GF-D8 (cell line): ENCODE measurements around the gene MCC.

ENCODE experiments used
- DNase-seq: peaks from one replicate; lab custom pipeline; 2025; lab: John Stamatoyannopoulos, UW

Gene MCC

DNA sequence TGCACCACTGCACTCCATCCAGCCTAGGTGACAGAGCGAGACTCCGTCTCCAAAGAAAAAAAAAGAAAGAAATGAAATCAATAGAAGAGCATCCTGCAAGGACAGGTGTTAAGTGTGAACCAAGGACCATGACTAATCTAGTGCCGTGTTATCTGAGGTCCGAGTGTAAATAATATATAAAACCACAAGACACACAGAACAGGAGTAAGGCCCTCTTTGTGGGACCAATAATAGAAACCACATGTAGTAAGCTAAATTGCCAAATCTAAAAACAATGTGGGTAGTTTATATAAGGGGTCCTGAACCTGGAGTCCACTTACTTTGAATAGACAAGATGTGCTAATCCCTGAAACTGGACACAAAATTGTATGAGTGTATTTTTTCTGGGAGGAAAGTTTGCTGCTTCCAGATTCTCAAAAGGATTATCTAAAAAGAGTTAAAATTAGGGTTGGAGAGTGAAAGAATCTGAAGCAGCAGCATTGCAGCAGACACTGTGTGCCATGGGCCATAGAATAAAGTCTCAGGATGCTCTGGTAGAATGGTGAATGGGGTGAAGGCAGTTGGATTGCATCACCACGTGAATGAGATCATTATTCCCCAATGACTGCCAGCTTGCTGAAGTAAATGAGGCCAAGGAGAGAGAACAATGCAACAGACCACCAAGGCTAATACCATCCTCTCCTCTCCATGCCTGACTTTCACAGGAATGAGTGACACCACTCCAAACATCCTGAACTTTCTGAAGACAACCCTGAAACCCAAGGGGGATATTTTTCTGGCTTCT, 288.9 kb downstream of the MCC start:
- DNase-seq: no peak

DNA sequence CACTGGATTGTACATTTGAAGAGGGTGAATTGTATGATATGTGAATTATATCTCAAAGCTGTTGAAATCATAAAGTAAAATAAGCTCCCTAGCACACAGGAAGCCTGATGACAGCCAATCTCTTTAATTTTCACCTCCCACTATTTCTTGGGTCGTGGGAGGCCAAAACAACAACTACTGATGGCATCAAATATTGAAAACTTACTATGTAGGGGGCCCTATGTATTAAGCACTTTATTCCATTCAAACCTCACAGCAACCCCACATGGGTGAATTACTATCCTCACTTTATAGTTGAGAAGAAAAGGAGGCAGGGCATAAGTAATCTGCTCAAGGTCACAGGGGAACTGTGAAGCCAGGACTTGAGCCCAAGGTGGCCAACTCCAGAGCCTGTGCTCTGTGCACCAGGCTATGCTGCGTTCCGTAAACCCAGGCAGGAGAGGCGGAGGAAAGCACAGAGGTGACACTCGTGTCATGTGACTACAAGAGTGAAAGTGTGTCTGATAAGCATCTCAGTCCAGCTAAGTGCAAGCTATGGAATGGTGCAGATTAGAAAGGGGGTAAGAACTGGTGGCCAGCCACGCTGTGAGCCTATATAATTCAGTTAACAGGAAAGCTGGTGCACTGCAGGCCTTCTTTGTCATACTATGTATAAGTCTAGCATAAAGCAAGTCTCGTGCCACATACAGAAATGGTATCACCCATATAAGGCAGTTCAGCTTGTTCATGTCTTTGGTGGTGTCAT, 290.6 kb downstream of the MCC start:
- no peak for DNase-seq

DNA sequence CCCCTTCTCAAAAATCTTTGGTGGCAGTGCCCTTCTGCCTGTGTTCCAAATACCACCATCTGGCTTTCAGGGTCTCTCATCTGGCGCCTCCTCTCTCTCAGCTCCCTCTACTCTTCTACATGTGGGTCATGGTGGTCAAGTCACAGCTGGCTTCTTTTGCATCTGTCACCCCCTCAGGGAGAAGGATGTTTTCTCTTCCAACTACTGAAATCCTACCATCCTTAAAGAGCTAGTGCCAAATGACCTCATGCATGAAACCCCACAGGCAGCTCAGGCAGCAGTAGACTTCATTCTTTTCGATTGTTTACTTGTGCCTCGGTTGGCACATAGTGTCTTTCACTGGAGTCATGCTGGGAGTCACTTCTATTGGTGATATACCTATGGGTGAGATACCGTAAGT, 292.5 kb downstream of the MCC start:
- DNase-seq: no peak

DNA sequence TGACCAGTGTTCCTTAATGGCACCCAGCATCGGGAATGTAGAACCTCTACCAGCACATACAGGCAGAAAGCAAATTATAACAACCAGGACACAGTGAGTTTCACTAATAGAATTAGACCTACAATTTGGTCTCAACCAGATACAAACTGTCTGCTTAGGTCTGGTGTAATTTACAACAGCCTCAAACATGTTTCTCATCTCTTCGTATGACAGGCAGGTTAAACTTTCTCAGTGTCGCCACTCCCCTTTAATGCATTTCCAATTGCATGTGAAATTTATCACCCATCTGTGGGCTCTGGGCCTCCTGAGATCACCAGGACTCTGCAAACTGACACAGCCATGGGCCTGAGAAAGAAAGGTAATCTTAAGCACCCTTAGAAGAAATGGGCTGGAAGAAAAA, 293.0 kb downstream of the MCC start:
- DNase-seq: no peak

DNA sequence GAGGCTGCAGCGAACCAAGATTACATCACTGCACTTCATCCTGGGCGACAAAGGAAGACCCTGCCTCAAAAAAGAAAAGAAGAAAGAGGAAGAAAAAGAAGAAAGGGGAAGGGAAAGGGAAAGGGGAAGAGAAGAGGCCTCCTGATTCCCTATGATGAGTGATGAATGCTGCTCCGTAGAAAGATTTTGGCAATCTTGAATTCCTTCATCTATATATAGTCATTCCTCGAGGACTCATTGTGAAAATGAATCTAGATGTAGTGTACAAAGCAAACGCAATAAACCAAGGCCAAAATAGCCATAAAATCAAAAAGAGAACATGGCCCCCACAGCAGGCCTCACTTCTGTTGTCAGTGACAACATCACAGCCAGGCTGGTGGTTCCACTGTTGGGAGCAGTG, 293.7 kb downstream of the MCC start:
- DNase-seq: no peak

DNA sequence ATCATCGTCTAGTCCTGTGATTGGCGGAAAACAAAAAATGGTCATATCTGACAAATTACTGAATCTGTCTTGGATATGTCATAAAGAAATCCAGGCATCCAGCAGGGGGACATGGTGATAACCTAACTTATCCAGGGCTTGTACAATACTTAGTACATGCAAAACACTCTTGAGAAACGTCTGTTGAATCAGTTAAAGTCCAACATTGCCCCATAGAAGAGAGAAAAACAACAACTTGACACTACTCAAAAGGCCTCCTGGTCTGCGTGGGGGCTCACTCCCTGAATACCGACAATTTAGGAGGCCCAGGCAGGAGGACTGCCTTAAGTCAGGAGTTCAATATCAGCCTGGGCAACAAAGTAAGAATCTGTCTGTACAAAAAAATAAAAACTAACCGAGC, 294.1 kb downstream of the MCC start:
- DNase-seq: no peak

DNA sequence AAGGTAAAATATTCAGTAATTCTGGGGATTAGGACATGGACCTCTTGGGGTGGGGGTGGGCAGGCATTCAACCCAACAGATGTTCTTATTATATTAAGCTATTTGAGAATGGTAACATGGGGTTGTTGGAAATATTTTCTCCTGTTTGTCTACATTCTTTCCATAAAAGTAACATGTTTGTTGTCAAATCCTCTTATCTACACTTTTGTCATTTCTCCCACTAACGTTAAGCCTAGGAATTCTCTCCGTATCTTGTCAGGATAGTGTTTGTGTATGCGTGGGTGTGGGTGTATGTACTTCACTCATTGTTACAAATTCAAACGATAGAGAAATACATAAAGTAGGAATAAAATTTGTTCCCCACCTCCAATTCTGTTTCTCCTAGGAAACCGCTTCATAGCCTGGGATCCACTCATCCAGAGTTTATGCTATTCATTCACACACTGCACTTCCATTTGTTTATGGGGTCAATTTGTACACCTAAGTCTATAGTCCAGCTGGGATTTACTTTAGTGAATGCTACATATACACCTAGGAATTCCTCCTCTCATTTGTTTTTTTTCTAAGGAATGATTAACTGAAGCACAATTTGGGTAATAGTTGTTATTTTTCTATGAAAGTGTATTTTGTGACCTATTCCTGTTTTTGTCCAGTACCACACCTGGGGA, 294.8 kb downstream of the MCC start:
- DNase-seq: no peak

DNA sequence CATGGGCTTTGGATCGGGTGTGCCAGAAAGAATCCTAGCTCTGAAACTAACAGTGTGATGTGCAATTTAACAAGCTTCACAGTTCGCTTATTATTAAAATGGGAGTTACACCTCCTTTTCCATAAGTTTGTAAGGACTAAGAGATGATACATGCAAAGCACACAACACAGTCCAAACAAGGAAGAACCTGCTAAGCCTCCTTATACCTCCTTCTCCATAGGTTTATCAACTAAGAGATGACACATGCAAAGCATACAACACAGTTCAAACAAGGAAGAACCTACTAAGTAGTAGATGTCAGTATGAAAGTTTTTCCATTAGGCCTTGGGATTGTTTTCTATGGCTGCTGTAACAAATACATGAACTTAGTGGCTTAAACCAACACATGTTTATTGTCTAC, 295.7 kb downstream of the MCC start:
- DNase-seq: no peak

DNA sequence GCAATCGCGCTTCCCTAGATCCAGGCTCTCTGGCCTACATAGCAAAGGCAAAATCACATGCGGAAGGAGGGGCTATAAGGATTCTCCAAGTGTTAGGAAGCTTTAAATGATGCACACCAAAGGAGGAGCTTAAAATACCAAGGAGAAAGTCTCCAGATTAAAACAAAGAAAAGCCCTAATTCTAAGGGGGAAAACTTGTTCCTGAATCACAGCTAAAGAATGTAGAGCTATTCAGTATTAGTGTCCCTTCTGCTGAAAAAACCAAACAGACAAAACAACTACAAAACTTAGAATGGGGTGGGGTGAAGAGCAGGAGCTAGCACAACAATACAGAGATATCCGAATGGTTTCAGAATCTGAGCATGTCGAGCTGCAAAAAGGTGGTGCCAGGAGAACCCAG, 297.9 kb downstream of the MCC start:
- no peak for DNase-seq

DNA sequence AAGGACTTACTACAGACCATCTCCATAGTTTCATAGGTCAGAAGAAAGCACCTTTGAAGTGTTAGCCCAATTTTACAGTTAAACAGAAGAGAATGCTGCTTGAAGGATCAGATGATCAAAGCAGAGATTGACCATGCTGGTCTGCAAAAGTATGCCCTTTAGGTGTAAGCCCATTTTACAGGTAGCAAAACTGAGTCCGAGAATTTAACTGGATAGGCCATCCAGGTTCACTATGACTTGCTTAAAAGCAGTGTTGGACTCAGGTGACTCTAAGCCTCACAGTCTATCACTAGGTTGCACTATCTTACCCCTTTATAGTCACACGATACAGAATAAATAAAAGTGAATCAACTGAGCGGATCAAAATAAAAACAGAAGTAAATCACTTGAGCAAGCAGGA, 299.0 kb downstream of the MCC start:
- DNase-seq: no peak

DNA sequence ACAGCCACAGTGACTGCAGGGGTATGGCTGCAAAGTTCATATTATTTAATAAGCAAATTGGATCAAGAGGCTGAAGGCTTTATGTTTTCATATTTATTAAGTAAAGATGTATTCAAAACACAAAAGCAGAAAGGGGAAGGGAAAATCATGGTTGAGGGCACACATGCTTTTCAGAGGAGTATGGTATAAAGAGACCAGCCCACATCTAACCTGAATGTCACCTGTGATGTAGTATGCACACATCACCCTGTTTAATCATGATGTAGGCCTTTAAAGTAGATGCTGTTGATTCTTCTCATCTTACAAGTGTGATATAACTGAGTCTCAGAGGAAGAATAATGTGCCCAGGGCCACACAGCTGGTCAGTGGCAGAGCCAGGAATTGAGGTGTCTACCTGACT, 299.8 kb downstream of the MCC start:
- DNase-seq: no peak

DNA sequence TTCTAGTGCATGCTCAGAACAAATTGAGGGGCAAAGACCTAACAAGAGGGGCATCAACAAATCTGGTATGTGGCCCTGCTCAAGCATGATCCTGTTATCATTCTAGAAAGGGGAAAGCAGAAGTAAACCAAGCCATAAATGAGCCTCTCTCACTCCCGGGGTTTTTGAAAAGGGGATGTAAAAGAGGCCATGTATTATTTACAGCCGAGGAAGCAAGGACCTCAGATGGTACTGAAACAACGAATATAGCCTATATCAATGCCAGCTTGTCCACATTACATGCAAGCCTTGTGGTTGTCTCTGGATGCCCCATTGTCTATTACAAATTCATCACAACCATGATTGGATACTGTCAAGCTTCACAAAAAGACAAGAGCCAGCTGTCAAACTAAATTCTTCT, 300.3 kb downstream of the MCC start:
- no peak for DNase-seq

DNA sequence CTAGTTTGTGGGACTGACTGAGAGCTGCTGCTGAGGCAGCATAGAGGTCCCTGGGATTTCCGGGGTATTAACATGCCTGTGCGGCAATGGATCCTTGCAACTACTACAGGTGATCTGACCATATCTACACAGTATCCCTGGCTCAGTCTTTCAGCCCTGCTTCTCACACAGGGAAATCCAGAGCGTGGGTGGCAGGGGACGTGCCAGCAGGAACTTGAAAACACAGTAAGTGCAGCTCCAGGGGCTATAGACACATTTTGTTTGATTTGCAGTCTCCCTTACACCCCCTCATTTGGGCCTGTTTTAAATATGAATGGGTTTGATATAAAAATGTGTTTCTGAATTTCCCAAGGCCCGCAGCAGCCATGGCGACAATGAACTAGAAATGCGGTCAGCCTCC, 302.2 kb downstream of the MCC start:
- DNase-seq: no peak

DNA sequence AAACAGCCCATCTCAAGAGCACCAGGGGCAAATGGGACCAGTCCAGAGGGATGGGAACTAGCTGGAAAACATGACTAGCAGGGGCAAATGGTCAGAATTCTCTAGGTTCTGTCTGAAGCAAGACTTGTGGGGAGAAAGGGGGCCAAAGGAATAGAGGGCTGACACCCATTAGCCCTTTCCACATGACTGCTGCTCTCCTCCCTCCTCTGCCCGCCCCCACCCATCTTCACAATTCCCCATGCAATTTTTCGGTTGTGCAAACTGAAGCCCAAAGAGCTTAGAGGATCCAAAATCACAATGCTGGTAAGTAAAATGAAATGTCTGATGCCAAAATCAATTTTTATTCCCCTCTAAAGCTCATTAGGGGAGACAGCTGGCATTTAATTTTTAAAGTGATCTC, 304.6 kb downstream of the MCC start:
- DNase-seq: no peak

DNA sequence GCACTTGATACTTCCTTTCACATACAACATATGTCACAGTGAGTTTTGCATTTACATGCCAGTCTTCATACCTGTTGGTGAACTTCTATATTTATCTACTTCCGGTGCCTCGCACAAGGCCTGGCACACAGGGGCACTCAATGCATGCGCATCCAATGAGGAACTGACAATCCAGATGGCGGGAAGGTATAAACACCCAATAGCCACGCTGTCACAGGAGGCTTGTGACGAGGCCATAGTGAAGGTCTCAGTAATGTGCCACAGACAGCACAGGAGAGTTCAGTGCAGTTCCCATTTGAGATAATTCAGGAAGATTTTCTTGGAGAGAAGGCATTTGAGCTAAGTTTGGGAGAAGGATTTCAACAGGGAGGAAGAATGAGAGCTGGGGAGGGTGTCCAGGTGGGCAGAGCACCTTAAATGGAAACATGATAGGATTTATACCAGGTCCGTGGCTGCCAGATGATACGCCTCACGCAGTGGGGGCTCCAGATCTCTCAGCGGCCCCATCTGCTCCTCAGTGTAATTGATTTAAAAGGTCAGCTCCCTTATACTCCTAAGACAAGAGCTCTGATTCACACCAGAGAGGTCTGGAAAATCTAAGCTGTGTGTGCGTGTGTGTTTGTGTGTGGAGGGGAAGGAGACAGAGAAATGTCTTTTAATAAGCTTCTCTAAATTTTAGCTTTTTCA, 305.5 kb downstream of the MCC start:
- DNase-seq: no peak

DNA sequence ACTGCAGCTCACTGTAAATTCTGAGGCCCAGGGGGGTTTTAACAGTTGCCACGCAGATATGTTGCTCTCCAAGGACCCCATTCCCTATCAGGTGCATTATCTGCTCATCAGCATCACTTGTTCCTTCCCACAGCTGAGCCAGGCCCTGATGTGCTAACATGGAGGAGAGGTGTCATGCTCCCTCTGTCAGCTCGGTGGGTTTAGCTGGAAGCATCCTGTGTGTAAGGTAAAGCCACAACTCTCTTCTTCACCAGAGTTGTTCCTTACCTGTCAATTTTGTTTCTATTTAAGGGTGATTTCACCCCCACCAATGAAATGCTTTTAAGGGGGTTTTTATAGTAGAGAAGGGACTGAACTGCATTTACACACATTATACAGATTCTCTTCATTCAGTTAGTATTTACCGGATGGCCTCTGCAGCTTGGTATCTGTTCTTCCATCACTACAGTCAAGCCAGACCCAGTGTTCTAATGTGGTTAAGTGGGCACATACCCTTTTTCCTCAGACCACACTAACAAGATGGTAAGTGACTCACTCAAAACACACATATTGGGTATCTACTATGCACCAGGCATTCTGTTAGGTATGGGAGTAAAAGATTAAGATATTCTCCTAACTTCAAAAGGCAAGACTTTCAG, 306.3 kb downstream of the MCC start:
- no peak for DNase-seq

DNA sequence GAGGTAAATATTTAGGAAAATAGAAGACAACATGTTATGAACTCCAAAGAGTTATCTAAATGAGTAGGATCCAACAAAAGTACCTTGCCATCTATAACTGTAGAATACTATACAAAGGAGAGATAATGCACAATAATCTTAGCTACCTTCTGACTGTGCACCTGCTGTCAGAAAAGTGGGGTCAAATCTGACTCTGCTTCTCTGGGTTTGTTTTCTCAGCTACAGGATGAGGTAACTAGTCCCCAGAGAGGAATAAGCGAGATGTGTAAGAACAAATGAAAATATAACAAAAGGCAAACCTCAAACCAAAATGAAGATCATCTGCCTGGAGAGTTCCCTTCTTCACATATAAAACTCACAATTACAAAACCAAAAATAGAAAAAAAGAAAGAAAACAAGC, 306.8 kb downstream of the MCC start:
- DNase-seq: no peak

DNA sequence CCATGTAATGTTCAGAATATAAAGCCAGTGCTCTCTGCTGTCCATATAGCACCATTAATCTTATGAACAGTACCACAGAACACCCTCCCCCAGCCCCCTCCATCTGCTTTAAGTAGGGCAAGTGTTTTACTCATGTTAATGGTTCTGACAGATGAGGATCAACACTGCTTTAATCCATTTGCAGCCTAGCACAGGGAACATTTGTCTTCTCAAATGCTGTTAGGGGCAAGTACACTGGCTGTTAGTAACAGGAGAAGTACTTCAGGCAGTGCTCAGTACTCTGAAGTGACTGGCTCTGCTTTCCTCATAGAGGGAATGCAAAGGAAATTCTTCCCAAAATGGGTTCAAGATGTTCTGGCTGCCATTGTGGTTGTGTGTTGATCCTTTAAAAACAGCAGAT, 309.1 kb downstream of the MCC start:
- DNase-seq: no peak

DNA sequence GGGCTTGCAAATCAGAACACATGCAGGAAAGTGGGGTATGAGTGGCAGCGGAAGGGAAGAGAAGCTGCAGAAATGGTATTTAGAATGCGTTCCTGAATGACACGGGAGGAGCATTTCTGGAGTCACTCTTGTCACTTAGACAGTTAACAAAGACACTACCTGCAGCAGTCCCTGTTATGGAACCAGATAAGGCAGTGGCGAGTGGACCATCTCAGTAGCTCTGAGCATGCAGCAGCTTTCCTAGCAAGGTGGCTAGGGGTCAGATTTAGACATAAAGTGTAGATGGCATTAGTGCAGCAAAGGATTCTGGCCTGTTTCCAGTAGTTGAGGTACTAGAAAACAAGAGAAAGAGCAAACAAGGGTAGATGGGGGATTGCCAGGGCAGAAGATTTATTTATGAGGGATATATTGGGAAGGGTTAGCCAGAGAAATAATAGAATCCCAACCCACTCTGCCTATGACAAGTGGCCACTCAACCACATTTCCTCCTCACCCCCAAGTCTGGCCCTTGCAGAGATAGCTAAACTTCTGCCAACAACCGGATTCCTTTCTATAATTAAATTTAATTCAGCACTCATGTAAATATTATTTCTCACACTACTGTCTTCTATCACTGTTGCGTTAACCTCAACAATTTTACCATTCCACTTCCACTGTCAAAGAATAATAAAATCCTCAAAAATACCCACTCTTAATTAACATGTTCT, 310.0 kb downstream of the MCC start:
- no peak for DNase-seq

DNA sequence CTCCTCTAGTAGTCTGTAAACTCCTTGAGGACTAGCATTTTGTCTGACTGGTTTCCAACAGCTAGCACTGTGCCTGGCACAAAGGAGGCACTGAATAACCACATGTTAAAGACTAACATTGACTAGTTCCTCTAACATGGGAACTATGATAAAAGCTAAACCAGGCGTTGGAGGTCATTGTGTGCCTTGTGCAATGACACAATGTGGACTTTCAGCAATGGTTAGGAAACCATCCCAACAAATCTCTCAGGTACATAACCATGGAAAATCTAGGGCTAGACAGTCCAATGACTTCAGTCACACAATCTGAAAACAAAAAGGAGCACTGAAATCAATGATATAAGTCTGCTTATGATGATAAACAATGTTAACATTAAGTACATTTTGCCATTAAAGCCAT, 311.0 kb downstream of the MCC start:
- no peak for DNase-seq

DNA sequence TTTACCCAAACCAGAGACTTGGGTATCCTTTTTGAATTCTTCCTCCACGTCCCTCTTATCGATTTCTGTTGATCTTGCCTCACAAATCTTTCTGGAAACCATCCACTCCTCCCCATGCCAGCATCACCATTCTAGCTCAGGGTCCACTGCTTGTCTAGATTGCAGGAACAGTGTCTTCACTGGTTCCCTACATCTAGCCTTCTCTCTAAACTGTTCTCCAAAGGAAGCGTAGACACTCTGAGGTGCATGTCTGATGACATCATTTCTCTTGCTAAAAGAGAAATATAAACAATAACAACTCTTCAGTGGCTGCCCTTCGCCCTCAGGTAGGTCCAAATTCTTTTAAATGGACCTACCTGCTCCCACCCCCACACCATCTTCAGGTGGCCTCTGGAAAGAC, 311.5 kb downstream of the MCC start:
- DNase-seq: no peak

DNA sequence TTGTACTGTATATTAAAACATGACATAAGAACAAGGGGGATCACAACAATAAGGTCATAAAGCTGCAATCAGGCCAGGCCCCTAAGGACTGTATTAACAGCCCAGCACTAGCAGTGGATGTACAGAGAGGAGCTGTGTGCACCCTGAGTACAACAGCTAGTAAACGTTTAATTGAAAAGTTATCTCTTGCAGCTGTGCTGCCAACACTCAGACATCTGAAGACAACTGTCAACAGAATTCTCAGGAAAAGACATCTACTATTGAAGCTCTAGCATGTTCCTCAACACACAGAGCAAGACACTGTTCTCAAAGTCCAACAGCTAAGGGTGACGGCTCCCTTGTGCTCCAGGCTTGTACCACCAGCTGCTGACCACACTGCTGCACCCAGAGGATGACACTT, 312.1 kb downstream of the MCC start:
- DNase-seq: no peak
